ENCODE results near the gene OR2AJ1. TPM values are rescaled to one million over a fixed set of nuclear protein-coding genes. Genes with fewer than 3 reads are reported as not detected.

OR2AJ1 gene
- total RNA-seq (2022; extraction: Qiagen RNA extraction), result not detected in 5 replicates

GRCh38 chr1:247924868-247925267 lies at the start of gene OR2AJ1:
TSS of gene OR2AJ1 (plus strand) at chr1:247924889. CDS start at chr1:247933769, 8,880 bp downstream.

GRCh38 chr1:247895163-247895637 lies 29.5 kb upstream of the OR2AJ1 start, which contains the start of gene OR2W3:
TSS of gene OR2W3 (plus strand) at chr1:247895587. CDS start at chr1:247895587, 0 bp downstream.

GRCh38 chr1:247919952-247920351 lies 4.7 kb upstream of the OR2AJ1 start, which contains the start of gene OR2T8:
TSS of gene OR2T8 (plus strand) at chr1:247920252. CDS start at chr1:247921018, 766 bp downstream.

GRCh38 chr1:247948558-247948957 lies 23.9 kb downstream of the OR2AJ1 start, which contains the start of gene OR2L8:
TSS of gene OR2L8 (plus strand) at chr1:247948858. CDS start at chr1:247948858, 0 bp downstream.

GRCh38 chr1:247964933-247965332 lies 40.2 kb downstream of the OR2AJ1 start, which contains the start of gene OR2AK2:
TSS of gene OR2AK2 (plus strand) at chr1:247965233. CDS start at chr1:247965377, 144 bp downstream.

Other genes starting within 250 kb of the OR2AJ1 start
- gene OR13G1, start 245.2 kb upstream of the OR2AJ1 start, total RNA-seq (2022; extraction: Qiagen RNA extraction), result not detected in 5 replicates
- gene OR6F1, start 208.2 kb upstream of the OR2AJ1 start, total RNA-seq (2022; extraction: Qiagen RNA extraction), result not detected in 5 replicates
- gene OR14K1, start 186.3 kb upstream of the OR2AJ1 start, total RNA-seq (2022; extraction: Qiagen RNA extraction), result not detected in 5 replicates
- not detected in 5 replicates for gene OR14A2, start 176.7 kb upstream of the OR2AJ1 start, total RNA-seq (2022; extraction: Qiagen RNA extraction)
- not detected in 5 replicates for gene OR1C1, start 164.3 kb upstream of the OR2AJ1 start, total RNA-seq (2022; extraction: Qiagen RNA extraction)
- not detected in 5 replicates for gene OR14A16, start 100.8 kb upstream of the OR2AJ1 start, total RNA-seq (2022; extraction: Qiagen RNA extraction)
- gene OR11L1, start 83.0 kb upstream of the OR2AJ1 start, total RNA-seq (2022; extraction: Qiagen RNA extraction), result not detected in 5 replicates
- not detected in 5 replicates for gene TRIM58, start 67.7 kb upstream of the OR2AJ1 start, total RNA-seq (2022; extraction: Qiagen RNA extraction)
- gene OR2W3, start 29.3 kb upstream of the OR2AJ1 start, total RNA-seq (2022; extraction: Qiagen RNA extraction), result not detected in 5 replicates
- gene OR2T8, start 4.6 kb upstream of the OR2AJ1 start, total RNA-seq (2022; extraction: Qiagen RNA extraction), result not detected in 5 replicates
- gene OR2L8, start 24.0 kb downstream of the OR2AJ1 start, total RNA-seq (2022; extraction: Qiagen RNA extraction), result not detected in 5 replicates
- not detected in 5 replicates for gene OR2AK2, start 40.3 kb downstream of the OR2AJ1 start, total RNA-seq (2022; extraction: Qiagen RNA extraction)
- not detected in 5 replicates for gene OR2L5, start 88.8 kb downstream of the OR2AJ1 start, total RNA-seq (2022; extraction: Qiagen RNA extraction)
- gene OR2L2, start 105.2 kb downstream of the OR2AJ1 start, total RNA-seq (2022; extraction: Qiagen RNA extraction), result not detected in 5 replicates
- not detected in 5 replicates for gene OR2L3, start 121.9 kb downstream of the OR2AJ1 start, total RNA-seq (2022; extraction: Qiagen RNA extraction)
- not detected in 5 replicates for gene OR2L13, start 170.3 kb downstream of the OR2AJ1 start, total RNA-seq (2022; extraction: Qiagen RNA extraction)
- gene OR2M5, start 220.3 kb downstream of the OR2AJ1 start, total RNA-seq (2022; extraction: Qiagen RNA extraction), result not detected in 5 replicates
- gene OR2M2, start 249.9 kb downstream of the OR2AJ1 start, total RNA-seq (2022; extraction: Qiagen RNA extraction), result not detected in 5 replicates

All from A549 treated with Hydrocortisone at 1 μM for 4 hours (cell line).